K562 (cell line): ENCODE measurements around the gene CATSPER4. TPM values are rescaled to one million over a fixed set of nuclear protein-coding genes. Genes with fewer than 3 reads are reported as not detected.

Experiments
- ATAC-seq: fragments of 200-7000 bp; cut with Tn5 transposase; 3 replicates; pipeline ENCODE4 v1.9.1; 2020; ENCODE audit warnings: moderate library complexity
- BruUV-seq: library from RNA; stranded (reverse); fragments of 400-500 nt; replicated peaks from 2 replicates; lab custom pipeline; 2021; lab: Mats Ljungman, UMichigan
- CTCF ChIA-PET: fragments of 300-600 bp; formaldehyde crosslinking; extraction: SDS; loops from one replicate; lab custom pipeline; 2021; ENCODE audit warnings: low intra/inter-chr PET ratio; lab: Yijun Ruan, JAX
- POLR2A ChIA-PET: fragments of 300-600, 350-650 bp; sonication (Branson Sonifier 250); formaldehyde crosslinking; extraction: SDS; loops from one replicate; lab custom pipeline; 2021; ENCODE audit warnings: antibody characterized with exemption, inconsistent platforms; lab: Yijun Ruan, JAX
- DNase-seq, 4 experiments: peaks; one replicate each; pipeline versions ENCODE4 v3.0.0 to v3.0.0-alpha.2; 2011 to 2018; ENCODE audit warnings: low spot score in 3 of 4, mixed read lengths in 3 of 4; ENCODE audit errors: extremely low read depth in 1 of 4
- FAIRE-seq: peaks from 2 replicates; lab custom pipeline; 2011; peaks lifted over from hg19 to GRCh38; lab: Jason Lieb, UNC
- H2AFZ ChIP-seq: 2 replicates; pipeline ENCODE4 v1.6.0; 2011; ENCODE audit warnings: low read depth, low read length, control low read depth, inconsistent platforms
- H3K27ac ChIP-seq: fragments of 200-600 bp; 3 replicates; pipeline ENCODE4 v1.8.0; 2011; ENCODE audit warnings: low read depth, mild to moderate bottlenecking, control low read depth, inconsistent platforms, low read length, moderate library complexity, mixed read lengths; ENCODE audit errors: extremely low read depth
- H3K27me3 ChIP-seq, 2 experiments: fragments of 300-600 bp in 1 of 2; 2 replicates in 1 of 2; 3 replicates in 1 of 2; pipeline versions ENCODE4 v1.6.0 to v1.8.0; 2011; ENCODE audit warnings: inconsistent platforms in 2 of 2, low read length in 2 of 2, mild to moderate bottlenecking in 1 of 2, mixed read lengths in 1 of 2, moderate library complexity in 1 of 2; ENCODE audit not compliant: control insufficient read depth in 2 of 2, insufficient read depth in 2 of 2
- H3K36me3 ChIP-seq: fragments of 300-600 bp; 3 replicates; pipeline ENCODE4 v1.8.0; 2011; ENCODE audit warnings: mild to moderate bottlenecking, low read length, inconsistent platforms; ENCODE audit not compliant: control insufficient read depth, insufficient read depth
- H3K4me1 ChIP-seq, 2 experiments: fragments of 200-600 bp in 1 of 2; replicated peaks in 1 of 2; 2 replicates in 1 of 2; 3 replicates in 1 of 2; pipeline versions ENCODE4 v1.5.1 to v1.8.0; 2011; ENCODE audit warnings: inconsistent platforms in 2 of 2, low read length in 2 of 2, mild to moderate bottlenecking in 1 of 2, mixed read lengths in 1 of 2, moderate library complexity in 1 of 2; ENCODE audit not compliant: control insufficient read depth in 2 of 2, insufficient read depth in 2 of 2
- H3K4me2 ChIP-seq: 2 replicates; pipeline ENCODE4 v1.6.1; 2011; ENCODE audit warnings: low read length, control low read depth, inconsistent platforms, mixed read lengths; ENCODE audit not compliant: insufficient read depth
- H3K4me3 ChIP-seq: fragments of 200-600 bp; sonication (generic), shearing (Covaris generic); 2 replicates; pipeline ENCODE4 v1.5.1; 2016; ENCODE audit warnings: control low read depth, inconsistent platforms
- H3K79me2 ChIP-seq: fragments of 200-600 bp; 3 replicates; pipeline ENCODE4 v1.8.0; 2011; ENCODE audit warnings: low read length, inconsistent platforms; ENCODE audit not compliant: control insufficient read depth, insufficient read depth
- H3K9ac ChIP-seq, 2 experiments: 2 replicates each; pipeline versions ENCODE4 v1.6.0 to v1.6.1; 2011; ENCODE audit warnings: low read depth in 2 of 2, low read length in 2 of 2, control low read depth in 1 of 2, inconsistent platforms in 1 of 2, mild to moderate bottlenecking in 1 of 2, mixed read lengths in 1 of 2; ENCODE audit not compliant: insufficient read depth in 1 of 2
- H3K9me1 ChIP-seq: one replicate; pipeline ENCODE4 v1.6.0; 2011; ENCODE audit warnings: inconsistent platforms, mild to moderate bottlenecking, low read length, moderate library complexity; ENCODE audit not compliant: control insufficient read depth, insufficient read depth
- H3K9me3 ChIP-seq: replicated peaks from 2 replicates; pipeline ENCODE4 v1.5.1; 2011; ENCODE audit warnings: low read depth, low read length, inconsistent platforms; ENCODE audit not compliant: control insufficient read depth, insufficient read depth
- H4K20me1 ChIP-seq: replicated peaks from 2 replicates; pipeline ENCODE4 v1.6.1; 2011; ENCODE audit warnings: low read length, inconsistent platforms, mixed read lengths; ENCODE audit not compliant: control insufficient read depth, insufficient read depth
- BCL6 ChIP-seq: fragments of 250-450 bp; sonication (Bioruptor Pico); IDR thresholded peaks from 2 replicates; pipeline ENCODE4 v1.4.0; 2020
- EP300 ChIP-seq: IDR thresholded peaks from 2 replicates; pipeline ENCODE4 v1.6.1; 2012; ENCODE audit warnings: low read length, improper control_type of control experiment
- MEIS2 ChIP-seq: fragments of 450-650 bp; IDR thresholded peaks from 2 replicates; pipeline ENCODE4 v1.6.1; 2014; ENCODE audit warnings: mild to moderate bottlenecking; ENCODE audit not compliant: partially characterized antibody
- NFIC ChIP-seq: fragments of 450-650 bp; IDR thresholded peaks from 2 replicates; pipeline ENCODE4 v1.6.1; 2017; ENCODE audit warnings: mild to moderate bottlenecking, inconsistent platforms
- NR3C1 ChIP-seq: sonication (generic); formaldehyde crosslinking; IDR thresholded peaks from 2 replicates; pipeline ENCODE4 v1.8.1; 2022; ENCODE audit warnings: missing genetic modification reagents
- PBX2 ChIP-seq, 2 experiments: IDR thresholded peaks in 1 of 2; conservative IDR thresholded peaks in 1 of 2; 2 replicates each; pipeline ENCODE4 v1.6.1; 2016; ENCODE audit warnings: low read depth in 2 of 2, mild to moderate bottlenecking in 1 of 2, missing compliant biosample characterization in 1 of 2, missing genetic modification characterization in 1 of 2, moderate library complexity in 1 of 2
- PKNOX1 ChIP-seq: fragments of 450-650 bp; IDR thresholded peaks from 2 replicates; pipeline ENCODE4 v1.6.1; 2016
- RFX1 ChIP-seq: fragments of 450-650 bp; IDR thresholded peaks from 2 replicates; pipeline ENCODE4 v1.6.1; 2016; ENCODE audit warnings: mild to moderate bottlenecking, moderate library complexity
- RNF2 ChIP-seq: sonication (generic); IDR thresholded peaks from 2 replicates; pipeline ENCODE4 v1.6.1; 2016
- TRIM24 ChIP-seq, 2 experiments: fragments of 450-650 bp; IDR thresholded peaks; 2 replicates each; pipeline ENCODE4 v1.6.1; 2016
- ZBTB11 ChIP-seq, 3 experiments: fragments of 200-800 bp in 1 of 3; fragments of 250-450 bp in 1 of 3; fragments of 450-650 bp in 1 of 3; sonication (Bioruptor Pico) in 1 of 3; sonication (Bioruptor generic) in 1 of 3; formaldehyde crosslinking in 1 of 3; IDR thresholded peaks; 2 replicates each; pipeline versions ENCODE4 v1.6.1 to v1.8.0; 2016 to 2022; ENCODE audit warnings: mild to moderate bottlenecking in 2 of 3, missing genetic modification characterization in 2 of 3, missing compliant biosample characterization in 1 of 3, moderate library complexity in 1 of 3
- ZNF24 ChIP-seq: fragments of 450-650 bp; IDR thresholded peaks from 2 replicates; pipeline ENCODE4 v1.6.1; 2016
- ZNF445 ChIP-seq: fragments of 250-450 bp; sonication (Bioruptor Pico); IDR thresholded peaks from 2 replicates; pipeline ENCODE4 v1.4.0; 2020; ENCODE audit warnings: low read depth, mild to moderate bottlenecking, moderate library complexity
- WGBS: fragments of 100-300 bp; shearing (Covaris generic); methylation state at CpG from one replicate; pipeline ENCODE4 v1.1.6; 2016; ENCODE audit warnings: low coverage, mixed read lengths; ENCODE audit not compliant: insufficient coverage; ENCODE audit errors: missing lambda C conversion rate; 5-methylcytosine and 5-hydroxymethylcytosine counted together
- in situ Hi-C: fragments of 300-500 bp; cut with MboI; formaldehyde crosslinking; loops from 4 replicates; pipeline ENCODE4 v1.15.0; 2018; ENCODE audit warnings: inconsistent platforms, mixed read lengths
- intact Hi-C: fragments of 100-400 bp; cut with micrococcal nuclease; formaldehyde crosslinking; loops from 2 replicates; pipeline ENCODE4 v1.14.2; 2022
- polyA plus RNA-seq, 8 experiments: library from polyadenylated mRNA; depleted of rRNA in 4 of 8; stranded (reverse) in 5 of 8; unstranded in 3 of 8; fragments of >200 nt; fragmentation: Nextera tagmentation in 2 of 8; fragmentation: Illumina TruSeq in 1 of 8; extraction: Ambion mirVana in 2 of 8; extraction: Trizol in 1 of 8; gene quantifications; 2 replicates each; pipeline versions ENCODE4 v1.2.1 to v1.2.3, GENCODE V29; 2011 to 2014; ENCODE audit warnings: inconsistent platforms in 1 of 8, missing spikeins in 1 of 8
- total RNA-seq, 7 experiments: library from RNA; depleted of rRNA in 6 of 7; stranded (reverse); fragments of >200 nt in 6 of 7; fragmentation: Illumina TruSeq in 2 of 7; extraction: Trizol in 2 of 7; gene quantifications; 2 replicates each; pipeline versions ENCODE4 v1.2.1 to v1.2.3, GENCODE V29; 2011 to 2021; ENCODE audit warnings: low replicate concordance in 1 of 7

The CATSPER4 gene
- total and polyA plus RNA-seq, 9 of the 15 experiments (the other 6 are each of a cell fraction or from before 2014, with no cell fraction given), result 0.04 to 0.13 TPM; not detected in 7

GRCh38 chr1:26159743-26160039 is 30.7 kb upstream of the CATSPER4 start:
- Histone ChIP-seq H4K20me1 (no peaks in the 10 kb centered on the region), H3K4me2 (no peak overlapping the region), H2AFZ (no peak overlapping the region), H3K27me3 (no peaks in the 10 kb centered on the region), H3K79me2 (no peaks in the 10 kb centered on the region; the same call in 2 of the 3 replicates), H3K4me1 (peaks cover 25 to 67% of the 10 kb centered on the region in 2 experiments), H3K9me3 (no peaks in the 10 kb centered on the region), H3K9ac (peak overlapping the region in 1 of 2 experiments; percentile 84; a peak in 2 of 4 replicates), H3K4me3 (no peak overlapping the region), H3K9me1 (no peaks in the 10 kb centered on the region), H3K27ac (no peak overlapping the region), H3K36me3 (no peaks in the 10 kb centered on the region)
- intact Hi-C loops, result loop anchor here (2.0 kb wide), 1 partner anchor 123 kb away; no protein-coding TSS in a partner anchor
- POLR2A ChIA-PET, result interaction anchor here (0.7 to 1.0 kb wide), 2 partner anchors 99 to 156 kb away, joined by 3 read pairs; no protein-coding TSS in a partner anchor
- DNase-seq (peak in 1 of 4 experiments; percentile 22), FAIRE-seq (peak; percentile 68), ATAC-seq (no peak)
- in situ Hi-C loops, result no loop called here
- TF ChIP-seq PBX2 (CRISPR knock-in tag; IDR thresholded peaks at IDR 0.05; ENCODE audit: low read depth) (no peak), PBX2 (tag; conservative IDR thresholded peaks at IDR 0.05; ENCODE audit: low read depth) (peak; percentile 61), RFX1 (no peak), ZNF445 (no peak), NR3C1 (CRISPR knock-in tag) (no peak), ZNF24 (no peak), NFIC (no peak), RNF2 (no peak), EP300 (no peak), TRIM24 (IDR thresholded peaks at IDR 0.05) (no peak), BCL6 (CRISPR knock-in tag) (no peak), ZBTB11 (CRISPR knock-in tag; IDR thresholded peaks at IDR 0.05) (no peak), MEIS2 (peak; percentile 63), PKNOX1 (peak; percentile 79)
- WGBS, result 69% methylated on average over 4 of the region's 4 CpGs
- BruUV-seq, result no TSS peak
- CTCF ChIA-PET, result no interaction called here
